GM18868 (cell line): ENCODE results near the gene TMEM145.
"Not testable (repeated sequence)": the region's sequence is repeated elsewhere in the genome, so short reads cannot be mapped to it uniquely, and the experiment has no call there.

ENCODE experiments used
- ATAC-seq: cut with Tn5 transposase; IDR thresholded peaks from one replicate; pipeline ENCODE4 v1.9.1; 2021; ENCODE audit warnings: mild to moderate bottlenecking, moderate library complexity; ENCODE audit not compliant: unreplicated experiment

The TMEM145 gene

DNA sequence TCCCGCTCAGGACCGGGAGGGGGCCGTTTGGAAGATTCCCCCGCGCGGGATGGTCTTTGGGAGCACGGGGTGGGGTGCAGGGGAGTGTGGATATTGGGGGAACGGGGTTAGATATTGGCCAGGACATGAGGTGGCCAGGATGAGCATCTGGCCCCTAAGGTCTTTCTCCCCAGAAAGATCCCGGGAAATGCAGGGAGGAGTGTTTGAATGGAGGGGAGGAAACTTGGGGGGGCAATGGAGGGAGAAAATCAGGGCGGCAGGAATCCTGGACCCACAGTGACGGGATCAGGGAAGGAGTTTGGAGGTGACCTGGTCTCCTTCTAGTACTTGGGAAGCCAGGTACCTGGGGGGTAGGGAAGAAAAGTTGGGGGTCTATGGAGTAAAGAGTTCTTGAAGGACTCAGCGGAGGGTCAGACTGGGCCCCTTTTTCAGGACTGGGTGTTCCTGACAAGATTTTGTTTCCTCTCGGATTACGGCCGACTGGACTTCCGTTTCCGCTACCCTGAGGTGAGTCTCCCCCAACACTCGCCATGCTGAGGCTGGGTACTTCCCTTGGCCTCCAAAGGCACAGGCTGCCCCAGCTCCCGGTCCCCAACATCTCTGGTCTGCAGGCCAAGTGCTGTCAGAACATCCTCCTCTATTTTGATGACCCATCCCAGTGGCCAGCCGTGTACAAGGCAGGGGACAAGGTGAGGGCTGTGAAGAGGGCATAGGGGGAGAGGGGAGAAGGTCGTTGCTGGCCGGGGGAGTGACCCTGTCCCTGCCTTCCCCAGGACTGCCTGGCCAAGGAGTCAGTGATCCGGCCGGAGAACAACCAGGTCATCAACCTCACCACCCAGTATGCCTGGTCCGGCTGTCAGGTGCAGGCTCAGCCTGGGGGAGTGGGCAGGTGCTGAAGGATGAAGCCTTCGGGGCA, 989 bp downstream of the TMEM145 start:
- no peak for ATAC-seq

DNA sequence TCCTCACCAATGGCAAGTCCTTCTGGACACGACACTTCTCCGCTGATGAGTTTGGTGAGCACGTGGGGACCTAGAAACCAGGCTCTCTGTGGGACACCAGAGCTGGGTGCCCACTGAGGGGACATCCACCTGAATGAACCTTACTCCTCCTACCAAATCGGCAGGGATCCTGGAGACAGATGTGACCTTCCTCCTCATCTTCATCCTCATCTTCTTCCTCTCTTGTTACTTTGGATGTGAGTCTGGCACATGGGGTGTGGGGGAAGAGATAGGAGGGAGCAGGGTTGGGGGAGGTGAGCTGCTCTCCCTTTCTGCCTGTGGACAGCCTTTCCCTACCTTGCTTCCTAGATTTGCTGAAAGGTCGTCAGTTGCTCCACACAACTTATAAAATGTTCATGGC, 1.9 kb downstream of the TMEM145 start:
- ATAC-seq, result no peak

DNA sequence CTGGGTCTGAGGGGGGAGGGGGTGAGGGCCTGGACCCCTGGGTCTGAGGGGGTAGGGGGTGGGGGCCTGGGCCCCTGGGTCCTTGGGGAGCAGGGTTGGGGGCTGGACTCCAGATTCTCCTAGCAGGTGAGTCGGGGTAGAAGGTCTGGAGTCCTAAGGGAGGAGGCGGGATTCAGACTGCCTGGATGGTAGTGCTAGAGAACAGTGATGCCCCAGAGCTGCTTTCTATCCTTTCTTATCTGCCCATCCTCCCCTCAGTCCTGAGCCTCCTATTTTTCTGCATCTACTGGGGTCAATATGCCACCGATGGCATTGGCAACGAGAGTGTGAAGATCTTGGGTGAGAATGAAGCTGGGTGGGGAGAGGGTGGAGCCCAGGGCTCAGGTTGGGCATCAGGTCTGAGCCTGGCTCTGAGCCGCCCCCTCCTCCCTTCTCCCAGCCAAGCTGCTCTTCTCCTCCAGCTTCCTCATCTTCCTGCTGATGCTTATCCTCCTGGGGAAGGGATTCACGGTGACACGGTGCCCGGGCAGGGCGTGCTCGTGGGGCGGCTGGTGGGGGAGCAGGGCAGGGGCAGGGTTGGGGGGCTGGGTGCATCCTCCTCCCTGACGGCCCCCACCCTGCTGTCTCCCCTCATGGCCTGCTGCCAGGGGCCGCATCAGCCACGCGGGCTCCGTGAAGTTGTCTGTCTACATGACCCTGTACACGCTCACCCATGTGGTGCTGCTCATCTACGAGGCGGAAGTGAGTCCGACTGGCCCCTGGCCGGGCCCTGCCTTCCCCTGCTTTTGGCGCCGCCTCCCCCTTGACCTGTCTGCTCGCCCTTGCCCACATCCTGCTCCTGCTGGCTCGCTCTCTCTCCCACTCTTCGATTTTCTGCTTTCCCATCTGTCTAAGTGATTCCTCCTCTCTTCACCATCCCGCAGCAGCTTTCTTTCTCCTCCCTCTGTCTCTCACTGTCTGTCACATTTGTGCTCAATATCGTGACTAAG, 3.4 kb downstream of the TMEM145 start:
- no peak for ATAC-seq

DNA sequence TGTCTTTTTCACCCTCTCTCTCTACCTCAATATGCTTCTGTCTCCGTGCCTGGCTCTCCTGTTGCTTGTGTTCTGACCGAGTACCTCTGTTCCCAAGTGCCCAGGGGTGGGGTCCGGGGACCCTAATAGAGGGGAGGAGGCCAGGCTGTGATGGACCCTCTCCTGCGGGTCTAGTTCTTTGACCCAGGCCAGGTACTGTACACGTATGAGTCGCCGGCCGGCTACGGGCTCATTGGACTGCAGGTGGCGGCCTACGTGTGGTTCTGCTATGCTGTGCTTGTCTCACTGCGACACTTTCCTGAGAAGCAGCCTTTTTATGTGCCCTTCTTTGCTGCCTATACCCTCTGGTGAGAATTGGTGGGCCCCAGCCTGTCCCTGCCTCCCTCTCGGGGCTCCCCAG, 4.4 kb downstream of the TMEM145 start:
- ATAC-seq, result no peak

DNA sequence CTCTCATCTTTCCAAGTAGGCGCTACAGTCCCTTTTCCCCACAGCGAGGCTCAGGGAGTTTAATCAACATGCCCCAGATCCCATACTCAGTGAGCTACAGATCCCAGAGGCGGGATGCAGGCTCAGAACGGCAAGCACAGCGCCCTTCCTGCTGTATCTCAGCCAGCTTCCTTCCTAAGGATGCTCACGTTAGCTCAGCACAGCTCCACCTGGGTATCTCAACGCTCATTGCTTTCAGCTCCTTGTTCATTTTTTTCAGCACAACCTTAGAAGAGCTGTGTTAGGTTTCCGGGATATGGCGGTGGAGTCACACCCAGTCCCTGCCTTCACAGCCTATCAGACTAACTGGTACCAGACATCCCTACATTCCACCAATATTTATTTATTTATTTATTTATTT, 9.2 kb downstream of the TMEM145 start:
- ATAC-seq, result no peak

DNA sequence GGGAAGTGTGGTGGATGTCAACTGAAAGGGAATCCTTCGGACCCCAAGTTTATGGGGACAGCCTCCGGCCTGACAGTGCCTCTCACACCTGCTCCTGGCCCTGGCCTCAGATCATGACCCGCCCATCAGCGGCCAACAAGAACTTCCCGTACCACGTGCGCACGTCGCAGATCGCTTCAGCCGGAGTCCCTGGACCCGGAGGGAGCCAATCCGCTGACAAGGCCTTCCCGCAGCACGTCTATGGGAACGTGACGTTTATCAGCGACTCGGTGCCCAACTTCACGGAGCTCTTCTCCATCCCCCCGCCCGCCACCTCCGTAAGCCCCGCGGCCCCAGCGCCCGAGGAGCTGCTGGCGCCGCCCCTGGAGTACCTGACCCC, 10.4 kb downstream of the TMEM145 start:
- ATAC-seq, result no peak

DNA sequence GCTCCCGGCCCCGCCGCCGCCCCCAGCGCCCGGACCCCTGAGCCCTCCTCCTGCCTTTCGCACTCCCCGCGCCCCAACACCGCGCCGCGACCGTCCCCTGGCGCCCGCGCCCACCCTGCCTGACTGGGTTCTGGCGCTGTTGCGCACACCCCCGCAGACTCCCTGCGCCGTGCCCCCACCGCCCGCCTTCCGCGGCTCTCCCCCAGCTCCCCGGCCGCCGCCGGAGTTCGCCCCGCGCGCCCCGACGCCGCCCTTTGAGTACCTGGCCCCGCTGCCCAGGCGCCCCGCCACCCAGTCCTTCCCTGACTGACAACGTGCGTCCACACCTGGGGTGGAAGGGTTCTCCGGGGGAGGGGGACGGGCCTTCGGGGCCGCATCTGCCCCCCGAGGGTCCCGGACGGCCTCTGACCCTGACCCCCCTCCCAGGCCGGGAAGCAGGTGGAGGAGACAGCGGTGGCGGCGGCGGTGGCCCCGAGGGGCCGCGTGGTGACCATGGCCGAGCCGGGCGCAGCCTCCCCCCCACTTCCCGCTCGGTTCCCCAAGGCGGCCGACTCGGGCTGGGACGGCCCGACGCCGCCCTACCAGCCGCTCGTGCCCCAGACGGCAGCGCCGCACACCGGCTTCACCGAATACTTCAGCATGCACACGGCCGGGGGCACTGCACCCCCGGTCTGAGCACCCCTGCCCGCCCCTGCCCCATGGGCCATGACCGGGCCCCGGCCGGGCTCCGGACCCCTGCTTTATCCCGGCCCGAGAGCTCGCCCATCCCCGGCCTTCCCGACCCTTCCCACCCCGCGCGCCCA, 10.9 kb downstream of the TMEM145 start:
- ATAC-seq, result no peak

DNA sequence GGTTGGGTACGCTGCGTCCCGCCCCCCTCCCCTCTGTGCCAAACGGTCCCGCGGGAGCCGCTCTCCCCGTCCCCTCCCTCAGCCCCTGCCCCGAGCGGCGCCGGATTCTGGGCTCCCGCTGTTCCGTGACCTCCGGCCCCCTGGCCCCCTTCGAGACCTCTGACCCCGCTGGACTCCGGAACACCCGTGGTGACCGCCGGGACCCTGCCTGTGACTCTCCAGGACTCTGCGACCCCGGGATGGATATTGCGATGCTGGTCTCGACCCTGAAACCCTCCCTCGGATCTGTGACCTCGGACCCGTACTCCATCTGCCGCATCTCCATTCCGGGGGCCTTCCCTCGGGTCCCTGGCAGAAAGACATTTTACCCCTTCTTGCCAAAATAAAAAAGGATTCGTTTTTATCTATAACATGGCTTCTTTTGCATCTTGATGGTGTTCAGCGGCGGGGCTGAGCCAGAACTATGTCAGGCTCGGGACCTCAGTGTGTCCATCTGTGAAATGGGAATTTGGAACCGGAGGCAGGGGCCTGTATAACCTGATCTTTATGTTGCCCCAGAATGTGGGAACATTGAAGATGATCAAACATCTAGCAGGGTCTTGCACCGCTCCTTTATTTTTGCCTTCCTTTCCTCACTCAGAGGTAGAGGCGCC, 11.7 kb downstream of the TMEM145 start:
- no peak for ATAC-seq

DNA sequence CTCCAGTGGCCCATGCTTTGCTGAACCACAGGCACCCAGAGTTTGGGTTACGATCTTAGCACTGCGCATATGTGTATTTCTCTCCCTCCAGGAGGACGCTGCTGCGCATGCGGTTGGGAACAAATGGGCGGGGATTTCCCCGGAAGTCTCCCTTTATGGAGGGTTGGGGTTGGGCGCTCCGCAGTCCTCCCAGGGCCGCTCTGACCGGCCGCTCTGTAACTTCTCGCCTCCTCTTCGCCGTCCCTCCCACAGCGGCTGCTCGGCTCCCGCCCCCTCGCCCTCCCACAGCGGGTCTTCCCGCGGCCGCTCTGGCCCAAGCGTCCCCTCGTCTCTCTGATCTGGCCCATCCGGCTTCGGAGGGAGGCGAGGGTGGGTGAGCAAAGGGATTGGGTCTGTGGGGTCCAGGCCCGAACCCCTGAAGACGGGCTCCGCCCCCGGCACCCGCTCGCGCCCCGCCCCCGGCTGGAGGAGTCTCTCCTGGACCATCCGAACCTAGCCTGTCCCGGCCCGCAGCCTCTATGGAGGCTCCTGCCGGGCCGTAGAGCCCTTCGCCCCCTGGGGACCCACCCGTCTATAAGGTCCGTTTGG, 12.3 kb downstream of the TMEM145 start, which contains the start of gene MEGF8:
TSS of gene MEGF8 (plus strand) at position 328 of the 588 bp plus-strand sequence. CDS start 609 bp downstream, outside the sequence.
- peak; percentile 88 for ATAC-seq

DNA sequence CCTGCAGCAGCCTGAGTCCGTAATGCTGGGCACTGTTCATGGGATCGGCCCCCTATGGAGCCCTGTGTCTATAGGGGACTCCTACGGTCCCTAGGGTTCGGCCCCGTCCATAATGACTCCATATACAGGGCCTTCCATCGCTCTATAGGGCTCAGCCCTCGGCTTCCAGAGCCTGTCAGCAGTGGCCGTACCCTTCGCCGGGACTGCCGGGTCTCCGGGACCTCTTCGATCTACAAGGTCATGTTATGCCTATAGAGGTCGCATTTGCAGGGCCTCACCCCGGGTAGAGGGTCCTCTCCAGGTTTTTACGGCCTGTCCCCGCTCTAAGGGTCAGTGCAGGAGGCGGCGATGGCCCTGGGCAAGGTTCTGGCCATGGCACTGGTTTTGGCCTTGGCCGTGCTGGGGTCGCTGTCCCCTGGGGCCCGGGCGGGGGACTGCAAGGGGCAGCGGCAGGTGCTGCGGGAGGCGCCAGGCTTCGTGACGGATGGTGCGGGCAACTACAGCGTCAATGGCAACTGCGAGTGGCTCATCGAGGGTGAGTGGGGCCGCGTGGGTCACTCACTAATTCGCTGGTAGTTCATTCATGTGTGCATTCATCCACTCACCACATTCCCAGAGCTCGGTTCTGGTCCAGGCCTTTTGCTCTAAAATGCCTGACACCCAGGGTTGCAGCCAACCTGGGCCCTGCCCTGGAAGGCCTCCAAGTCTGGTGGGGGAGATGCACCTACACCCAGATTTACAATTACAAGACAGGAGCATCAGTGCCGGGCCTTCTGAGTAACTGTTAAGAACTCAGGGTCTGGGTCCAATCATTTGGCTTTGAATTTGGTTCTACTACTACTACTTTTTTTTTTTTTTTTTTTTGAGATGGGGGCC, 13.0 kb downstream of the TMEM145 start:
- ATAC-seq, result peak; percentile 2

DNA sequence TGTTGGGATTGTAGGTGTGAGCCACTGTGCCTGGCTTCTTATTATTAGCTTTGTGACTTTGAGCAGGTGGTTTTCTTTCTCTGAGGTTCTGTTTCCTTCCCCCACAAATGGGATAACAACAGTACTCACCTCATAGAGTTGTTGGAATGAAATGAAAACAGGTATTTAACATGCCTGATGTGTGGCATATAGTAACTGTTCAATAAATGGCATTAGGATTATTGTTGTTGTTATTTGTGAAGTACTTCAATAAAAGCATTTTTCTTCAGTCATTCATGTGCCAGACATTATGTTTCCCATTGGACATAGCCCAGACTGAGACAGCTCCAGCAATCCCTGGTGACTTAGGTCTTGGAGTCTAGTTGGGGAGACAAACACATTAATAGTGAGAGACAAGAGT, 13.9 kb downstream of the TMEM145 start:
- no peak for ATAC-seq

DNA sequence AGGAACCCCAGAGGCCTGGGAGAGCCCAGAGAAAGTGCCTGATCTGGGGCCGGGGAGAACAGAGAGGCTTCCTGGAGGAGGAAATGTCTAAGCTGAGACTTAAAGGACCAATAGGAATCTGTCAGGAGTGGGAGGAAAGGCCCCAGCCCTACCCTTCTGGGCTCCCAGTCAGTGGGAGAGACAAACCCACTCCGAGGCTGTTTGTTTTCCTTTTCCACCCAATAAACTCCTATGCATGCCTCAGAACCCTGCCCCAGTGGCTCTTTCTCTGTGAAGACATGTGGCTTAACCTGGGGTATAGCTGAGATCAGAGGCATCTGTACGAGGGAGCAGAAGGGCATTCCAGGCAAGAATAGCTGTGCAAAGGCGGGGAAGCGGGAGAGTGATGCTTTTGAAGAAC, 14.3 kb downstream of the TMEM145 start:
- no peak for ATAC-seq

DNA sequence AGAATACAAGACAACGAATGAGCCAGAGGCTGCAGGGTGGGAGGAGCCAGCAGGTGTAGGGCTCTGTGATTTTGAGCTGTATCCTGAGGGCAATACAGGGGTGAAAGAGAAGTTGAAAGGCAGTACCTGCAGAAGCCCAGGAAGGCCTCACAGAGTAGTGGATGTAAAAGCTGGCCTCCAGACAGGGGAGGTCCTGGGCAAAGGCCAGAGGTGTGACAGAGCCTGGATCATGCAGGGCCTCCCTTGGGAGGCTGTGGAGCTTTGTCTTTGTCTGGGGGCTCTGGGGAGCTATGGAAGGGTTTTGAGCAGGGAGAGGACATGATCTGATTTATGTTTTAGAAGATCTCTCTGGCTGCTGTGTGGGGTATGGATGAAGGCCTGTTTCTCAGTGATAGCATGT, 15.0 kb downstream of the TMEM145 start:
- no peak for ATAC-seq

DNA sequence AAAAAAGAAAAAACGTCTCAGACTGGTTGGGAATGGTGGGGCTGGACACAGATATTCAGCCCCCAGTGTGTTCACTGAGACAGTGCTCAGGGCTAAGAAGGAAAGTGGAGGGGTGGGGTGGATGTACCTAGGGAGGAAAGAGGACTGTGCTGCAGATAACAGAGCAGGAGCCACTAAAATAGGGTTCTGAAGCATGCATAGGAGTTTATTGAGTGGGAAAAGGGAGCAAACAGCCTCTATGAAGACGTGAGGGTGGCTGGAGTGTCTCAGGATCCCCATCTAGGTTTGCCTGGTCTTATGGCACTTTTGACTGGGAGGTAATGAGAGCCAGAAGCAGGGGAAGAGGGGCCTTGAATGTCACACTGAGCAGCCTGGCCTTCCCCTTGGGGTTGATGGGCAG, 15.7 kb downstream of the TMEM145 start:
- ATAC-seq, result no peak

DNA sequence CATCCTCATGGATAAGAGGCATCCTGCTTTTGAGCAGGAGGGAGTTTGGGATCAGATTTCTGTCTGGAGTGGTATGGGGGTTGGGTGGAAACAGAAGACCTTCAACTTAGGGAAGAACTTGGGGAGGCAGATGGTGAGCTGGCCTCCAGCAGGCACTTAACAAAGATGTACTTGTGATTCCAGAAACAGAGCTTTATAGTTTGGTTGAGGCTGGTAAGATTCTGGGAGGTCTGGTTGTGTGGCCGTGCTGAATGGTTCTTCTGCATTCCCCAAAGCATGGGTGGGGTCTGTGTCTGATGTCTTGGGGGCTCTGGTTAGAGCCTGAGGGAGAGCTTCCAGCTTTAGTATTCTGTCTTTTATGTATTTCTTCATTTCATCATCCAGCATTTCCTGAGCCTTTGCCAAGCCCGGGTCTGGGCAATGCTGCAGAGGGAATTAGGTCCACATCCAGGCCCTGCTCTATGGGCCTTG, 17.2 kb downstream of the TMEM145 start:
- ATAC-seq, result no peak

DNA sequence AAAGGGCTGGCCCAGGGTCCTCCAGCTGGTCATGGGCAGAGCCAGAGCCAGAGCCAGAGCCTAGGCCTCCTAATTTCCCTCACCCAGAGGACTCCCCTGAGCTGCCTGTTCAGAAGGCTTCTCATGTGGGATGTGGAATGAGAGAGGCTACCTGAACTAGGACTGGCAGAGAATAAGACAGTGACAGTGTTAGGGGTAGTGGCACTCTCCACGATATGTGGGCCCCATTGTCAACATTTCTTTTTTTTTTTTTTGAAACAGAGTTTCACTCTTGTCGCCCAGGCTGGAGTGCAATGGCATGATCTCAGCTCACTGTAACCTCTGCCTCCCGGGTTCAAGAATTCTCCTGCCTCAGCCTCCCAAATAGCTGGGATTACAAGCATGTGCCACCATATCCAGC, 18.2 kb downstream of the TMEM145 start:
- not testable (repeated sequence) for ATAC-seq

DNA sequence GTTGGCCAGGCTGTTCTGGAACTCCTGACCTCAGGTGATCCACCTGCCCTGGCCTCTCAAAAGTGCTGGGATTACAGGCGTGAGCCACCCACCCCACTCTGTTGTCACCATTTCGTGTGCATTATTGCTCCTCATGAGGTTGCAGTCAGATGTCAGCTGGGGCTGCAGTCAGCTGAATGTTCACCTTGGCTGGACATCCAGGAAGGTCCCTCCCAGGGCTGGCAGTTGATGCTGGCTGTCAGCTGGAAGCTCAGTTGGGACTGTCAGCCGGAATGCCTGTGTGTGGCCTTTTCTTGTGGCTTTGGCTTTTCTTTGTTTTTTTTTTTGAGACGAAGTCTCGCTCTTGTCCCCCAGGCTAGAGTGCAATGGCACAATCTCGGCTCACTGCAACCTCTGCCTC, 18.9 kb downstream of the TMEM145 start:
- no peak for ATAC-seq

DNA sequence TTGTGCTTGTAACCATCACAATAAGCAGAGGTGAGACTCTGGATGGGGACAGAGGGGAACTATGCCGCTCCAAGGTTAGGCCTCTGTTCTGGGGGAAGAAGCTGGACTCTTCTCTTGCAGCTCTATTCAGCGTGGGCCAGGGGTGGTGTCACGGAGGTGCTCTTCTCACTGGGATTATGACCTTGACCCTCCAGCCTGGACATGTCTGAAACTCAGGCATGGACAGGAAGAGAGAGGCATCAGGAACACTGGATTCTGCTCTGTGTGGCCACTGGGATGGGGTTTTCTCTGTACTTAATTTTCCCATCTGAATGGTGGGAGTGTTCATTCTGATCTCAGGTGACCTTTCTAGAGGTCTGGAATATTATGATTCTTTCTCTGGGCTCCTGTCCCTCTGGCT, 19.9 kb downstream of the TMEM145 start:
- ATAC-seq, result no peak
